HEK293 (cell line): ENCODE results near the gene PRKCQ.

Experiments used
- CTCF ChIA-PET: fragments of 350-600 bp; formaldehyde crosslinking; extraction: SDS; loops from one replicate; lab custom pipeline; 2021; ENCODE audit warnings: antibody characterized with exemption; lab: Yijun Ruan, JAX
- POLR2A ChIA-PET: fragments of 300-600 bp; formaldehyde crosslinking; extraction: SDS; loops from one replicate; lab custom pipeline; 2020; ENCODE audit warnings: antibody characterized with exemption, inconsistent platforms; lab: Yijun Ruan, JAX
- H3K27ac ChIP-seq: fragments of 200-500 bp; sonication (Bioruptor generic); 2 replicates; pipeline ENCODE4 v1.5.1; 2014; ENCODE audit warnings: low read depth, low read length, control low read depth, inconsistent platforms; ENCODE audit errors: extremely low read depth
- H3K36me3 ChIP-seq, 2 experiments: fragments of 200-500 bp in 1 of 2; sonication (Bioruptor generic) in 1 of 2; 1 replicate in 1 of 2; 2 replicates in 1 of 2; pipeline ENCODE4 v1.5.1; 2014 to 2017; ENCODE audit warnings: inconsistent platforms in 2 of 2, low read length in 2 of 2; ENCODE audit not compliant: control insufficient read depth in 2 of 2, insufficient read depth in 1 of 2
- H3K4me1 ChIP-seq: fragments of 200-500 bp; sonication (Bioruptor generic); 2 replicates; pipeline ENCODE4 v1.5.1; 2014; ENCODE audit warnings: mild to moderate bottlenecking, low read length, inconsistent platforms; ENCODE audit not compliant: control insufficient read depth, insufficient read depth
- H3K4me3 ChIP-seq: 2 replicates; pipeline ENCODE4 v1.5.1; 2011; ENCODE audit warnings: low read depth, mild to moderate bottlenecking, control low read depth, low read length, moderate library complexity
- H3K9me3 ChIP-seq: fragments of 200-500 bp; sonication (Bioruptor generic); 2 replicates; pipeline ENCODE4 v1.5.1; 2014; ENCODE audit warnings: low read depth, low read length, inconsistent platforms; ENCODE audit not compliant: control insufficient read depth, insufficient read depth
- BCL11B ChIP-seq: fragments of 450-650 bp; formaldehyde crosslinking; IDR thresholded peaks from 2 replicates; pipeline ENCODE4 v1.5.1; 2016; ENCODE audit warnings: low read depth, missing biosample characterization, missing genetic modification characterization
- GFI1B ChIP-seq: fragments of 450-650 bp; formaldehyde crosslinking; IDR thresholded peaks from 2 replicates; pipeline ENCODE4 v1.5.1; 2016; ENCODE audit warnings: missing biosample characterization, missing genetic modification characterization
- SP3 ChIP-seq: fragments of 450-650 bp; formaldehyde crosslinking; IDR thresholded peaks from 2 replicates; pipeline ENCODE4 v1.5.1; 2016; ENCODE audit warnings: missing biosample characterization, missing genetic modification characterization
- ZBTB21 ChIP-seq: fragments of 450-650 bp; formaldehyde crosslinking; IDR thresholded peaks from 2 replicates; pipeline ENCODE4 v1.5.1; 2017; ENCODE audit warnings: missing biosample characterization, missing genetic modification characterization
- ZNF157 ChIP-seq: fragments of 450-650 bp; formaldehyde crosslinking; IDR thresholded peaks from 2 replicates; pipeline ENCODE4 v1.5.1; 2016; ENCODE audit warnings: missing biosample characterization, missing genetic modification characterization
- ZNF239 ChIP-seq: fragments of 450-650 bp; formaldehyde crosslinking; IDR thresholded peaks from 2 replicates; pipeline ENCODE4 v1.5.1; 2016; ENCODE audit warnings: missing biosample characterization, missing genetic modification characterization
- ZNF292 ChIP-seq: fragments of 450-650 bp; formaldehyde crosslinking; IDR thresholded peaks from 2 replicates; pipeline ENCODE4 v1.5.1; 2016; ENCODE audit warnings: low read depth, missing biosample characterization, missing genetic modification characterization, borderline replicate concordance
- ZNF324 ChIP-seq: fragments of 450-650 bp; formaldehyde crosslinking; IDR thresholded peaks from 2 replicates; pipeline ENCODE4 v1.5.1; 2016; ENCODE audit warnings: missing biosample characterization, missing genetic modification characterization
- ZNF391 ChIP-seq: fragments of 450-650 bp; formaldehyde crosslinking; IDR thresholded peaks from 2 replicates; pipeline ENCODE4 v1.5.1; 2016; ENCODE audit warnings: low read depth, missing biosample characterization, missing genetic modification characterization, borderline replicate concordance
- ZNF660 ChIP-seq: fragments of 450-650 bp; IDR thresholded peaks from 2 replicates; pipeline ENCODE4 v1.5.1; 2018; ENCODE audit warnings: missing biosample characterization, mild to moderate bottlenecking, missing genetic modification characterization
- ZNF768 ChIP-seq: fragments of 450-650 bp; formaldehyde crosslinking; IDR thresholded peaks from 2 replicates; pipeline ENCODE4 v1.5.1; 2018; ENCODE audit warnings: missing biosample characterization, mild to moderate bottlenecking, missing genetic modification characterization
- ZNF792 ChIP-seq: fragments of 450-650 bp; formaldehyde crosslinking; IDR thresholded peaks from 2 replicates; pipeline ENCODE4 v1.5.1; 2016; ENCODE audit warnings: missing biosample characterization, missing genetic modification characterization
- TF ChIP-seq, protein P1 (sequence below): fragments of 450-650 bp; formaldehyde crosslinking; IDR thresholded peaks from 2 replicates; pipeline ENCODE4 v1.5.1; 2016; ENCODE audit warnings: missing biosample characterization, missing genetic modification characterization
- TF ChIP-seq, protein P2 (sequence below): fragments of 450-650 bp; formaldehyde crosslinking; IDR thresholded peaks from 2 replicates; pipeline ENCODE4 v1.5.1; 2017; ENCODE audit warnings: missing biosample characterization, missing genetic modification characterization
- TF ChIP-seq, protein P3 (sequence below): fragments of 450-650 bp; formaldehyde crosslinking; IDR thresholded peaks from 2 replicates; pipeline ENCODE4 v1.5.1; 2016; ENCODE audit warnings: missing biosample characterization, missing genetic modification characterization
- TF ChIP-seq, protein P4 (sequence below): fragments of 450-650 bp; formaldehyde crosslinking; IDR thresholded peaks from 2 replicates; pipeline ENCODE4 v1.5.1; 2016; ENCODE audit warnings: missing biosample characterization, missing genetic modification characterization, borderline replicate concordance

The PRKCQ gene

DNA sequence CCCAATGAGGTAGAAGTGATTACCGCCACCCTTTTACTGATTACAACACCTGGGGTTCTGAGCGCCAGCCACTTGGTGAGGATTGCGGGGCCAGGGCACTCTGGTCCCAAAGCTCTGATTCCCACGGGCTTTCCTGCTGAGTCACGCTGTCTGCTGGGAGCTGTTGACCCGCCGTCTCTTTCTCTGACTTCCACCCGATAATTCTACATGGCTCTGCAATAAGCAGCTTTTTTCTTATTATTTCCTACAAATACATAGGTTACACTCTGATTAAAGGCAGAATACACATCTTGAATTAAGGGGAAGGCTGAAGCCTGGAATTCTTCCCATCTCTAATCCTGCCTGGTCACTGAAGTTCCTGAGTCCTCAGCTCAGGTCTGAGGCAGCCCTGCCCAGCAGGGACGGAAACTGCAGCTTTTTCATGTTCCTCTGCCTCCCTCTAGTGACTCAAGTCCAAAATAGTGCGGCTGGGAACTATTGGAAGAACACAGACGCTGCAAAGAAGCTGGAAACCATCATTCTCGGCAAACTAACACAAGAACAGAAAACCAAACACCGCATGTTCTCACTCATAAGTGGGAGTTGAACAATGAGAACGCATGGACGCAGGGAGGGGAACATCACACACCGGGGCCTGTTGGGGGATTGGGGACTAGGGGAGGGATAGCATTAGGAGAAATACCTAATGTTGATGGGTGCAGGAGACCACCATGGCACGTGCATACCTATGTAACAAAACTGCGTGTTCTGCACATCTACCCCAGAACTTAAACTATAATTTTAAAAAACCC lies 178.3 kb downstream of the PRKCQ start (continued):
- TF ChIP-seq, protein P1, sequence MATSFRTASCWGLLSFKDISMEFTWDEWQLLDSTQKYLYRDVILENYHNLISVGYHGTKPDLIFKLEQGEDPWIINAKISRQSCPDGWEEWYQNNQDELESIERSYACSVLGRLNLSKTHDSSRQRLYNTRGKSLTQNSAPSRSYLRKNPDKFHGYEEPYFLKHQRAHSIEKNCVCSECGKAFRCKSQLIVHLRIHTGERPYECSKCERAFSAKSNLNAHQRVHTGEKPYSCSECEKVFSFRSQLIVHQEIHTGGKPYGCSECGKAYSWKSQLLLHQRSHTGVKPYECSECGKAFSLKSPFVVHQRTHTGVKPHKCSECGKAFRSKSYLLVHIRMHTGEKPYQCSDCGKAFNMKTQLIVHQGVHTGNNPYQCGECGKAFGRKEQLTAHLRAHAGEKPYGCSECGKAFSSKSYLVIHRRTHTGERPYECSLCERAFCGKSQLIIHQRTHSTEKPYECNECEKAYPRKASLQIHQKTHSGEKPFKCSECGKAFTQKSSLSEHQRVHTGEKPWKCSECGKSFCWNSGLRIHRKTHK (tag by site-specific recombination) = no peak
- TF ChIP-seq ZNF660 (tag by site-specific recombination) = peak; percentile 69; the same call in 1 of the 2 replicates

DNA sequence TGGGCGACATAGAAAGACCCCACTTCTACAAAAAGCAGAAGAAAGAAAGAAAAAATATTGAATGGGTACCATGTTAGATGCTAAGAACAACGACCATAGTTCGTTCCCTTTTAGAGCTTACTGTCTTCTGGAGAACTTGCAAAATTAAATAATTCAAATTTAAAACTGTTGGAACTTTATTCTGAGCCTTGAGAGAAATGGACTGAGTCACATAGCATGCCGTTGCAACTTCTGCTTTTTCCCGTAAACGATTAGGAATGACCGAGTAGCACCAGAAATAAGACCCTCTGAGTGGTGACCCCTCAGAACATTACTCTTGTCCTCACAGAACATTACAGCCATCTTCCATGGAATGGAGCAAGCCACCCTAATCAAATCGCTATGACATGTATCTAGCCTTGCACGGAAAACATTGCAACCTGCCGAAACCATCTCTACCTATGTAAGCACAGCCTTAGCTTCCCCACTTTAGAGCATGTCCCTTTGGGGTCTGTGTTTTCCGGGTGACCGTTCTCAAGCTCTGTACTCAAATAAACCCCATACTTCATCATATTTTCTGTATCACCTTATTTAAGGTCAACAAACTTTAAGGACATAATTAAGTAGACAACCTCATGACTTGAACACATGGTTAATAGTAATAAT lies 179.1 kb downstream of the PRKCQ start:
- TF ChIP-seq ZNF157 (tag by site-specific recombination) (no peak), ZNF391 (tag by site-specific recombination) (no peak), ZNF792 (tag by site-specific recombination) (no peak), BCL11B (tag by site-specific recombination) (no peak), ZNF768 (no peak), ZBTB21 (no peak), GFI1B (no peak), ZNF324 (tag by site-specific recombination) (no peak), ZNF292 (tag by site-specific recombination) (no peak), ZNF239 (tag by site-specific recombination) (no peak), SP3 (tag by site-specific recombination) (no peak)
- TF ChIP-seq, protein P2, sequence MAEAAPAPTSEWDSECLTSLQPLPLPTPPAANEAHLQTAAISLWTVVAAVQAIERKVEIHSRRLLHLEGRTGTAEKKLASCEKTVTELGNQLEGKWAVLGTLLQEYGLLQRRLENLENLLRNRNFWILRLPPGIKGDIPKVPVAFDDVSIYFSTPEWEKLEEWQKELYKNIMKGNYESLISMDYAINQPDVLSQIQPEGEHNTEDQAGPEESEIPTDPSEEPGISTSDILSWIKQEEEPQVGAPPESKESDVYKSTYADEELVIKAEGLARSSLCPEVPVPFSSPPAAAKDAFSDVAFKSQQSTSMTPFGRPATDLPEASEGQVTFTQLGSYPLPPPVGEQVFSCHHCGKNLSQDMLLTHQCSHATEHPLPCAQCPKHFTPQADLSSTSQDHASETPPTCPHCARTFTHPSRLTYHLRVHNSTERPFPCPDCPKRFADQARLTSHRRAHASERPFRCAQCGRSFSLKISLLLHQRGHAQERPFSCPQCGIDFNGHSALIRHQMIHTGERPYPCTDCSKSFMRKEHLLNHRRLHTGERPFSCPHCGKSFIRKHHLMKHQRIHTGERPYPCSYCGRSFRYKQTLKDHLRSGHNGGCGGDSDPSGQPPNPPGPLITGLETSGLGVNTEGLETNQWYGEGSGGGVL (tag by site-specific recombination) = no peak
- TF ChIP-seq, protein P3, sequence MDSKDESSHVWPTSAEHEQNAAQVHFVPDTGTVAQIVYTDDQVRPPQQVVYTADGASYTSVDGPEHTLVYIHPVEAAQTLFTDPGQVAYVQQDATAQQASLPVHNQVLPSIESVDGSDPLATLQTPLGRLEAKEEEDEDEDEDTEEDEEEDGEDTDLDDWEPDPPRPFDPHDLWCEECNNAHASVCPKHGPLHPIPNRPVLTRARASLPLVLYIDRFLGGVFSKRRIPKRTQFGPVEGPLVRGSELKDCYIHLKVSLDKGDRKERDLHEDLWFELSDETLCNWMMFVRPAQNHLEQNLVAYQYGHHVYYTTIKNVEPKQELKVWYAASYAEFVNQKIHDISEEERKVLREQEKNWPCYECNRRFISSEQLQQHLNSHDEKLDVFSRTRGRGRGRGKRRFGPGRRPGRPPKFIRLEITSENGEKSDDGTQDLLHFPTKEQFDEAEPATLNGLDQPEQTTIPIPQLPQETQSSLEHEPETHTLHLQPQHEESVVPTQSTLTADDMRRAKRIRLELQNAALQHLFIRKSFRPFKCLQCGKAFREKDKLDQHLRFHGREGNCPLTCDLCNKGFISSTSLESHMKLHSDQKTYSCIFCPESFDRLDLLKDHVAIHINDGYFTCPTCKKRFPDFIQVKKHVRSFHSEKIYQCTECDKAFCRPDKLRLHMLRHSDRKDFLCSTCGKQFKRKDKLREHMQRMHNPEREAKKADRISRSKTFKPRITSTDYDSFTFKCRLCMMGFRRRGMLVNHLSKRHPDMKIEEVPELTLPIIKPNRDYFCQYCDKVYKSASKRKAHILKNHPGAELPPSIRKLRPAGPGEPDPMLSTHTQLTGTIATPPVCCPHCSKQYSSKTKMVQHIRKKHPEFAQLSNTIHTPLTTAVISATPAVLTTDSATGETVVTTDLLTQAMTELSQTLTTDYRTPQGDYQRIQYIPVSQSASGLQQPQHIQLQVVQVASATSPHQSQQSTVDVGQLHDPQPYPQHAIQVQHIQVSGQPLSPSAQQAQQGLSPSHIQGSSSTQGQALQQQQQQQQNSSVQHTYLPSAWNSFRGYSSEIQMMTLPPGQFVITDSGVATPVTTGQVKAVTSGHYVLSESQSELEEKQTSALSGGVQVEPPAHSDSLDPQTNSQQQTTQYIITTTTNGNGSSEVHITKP (tag by site-specific recombination) = no peak
- TF ChIP-seq, protein P4, sequence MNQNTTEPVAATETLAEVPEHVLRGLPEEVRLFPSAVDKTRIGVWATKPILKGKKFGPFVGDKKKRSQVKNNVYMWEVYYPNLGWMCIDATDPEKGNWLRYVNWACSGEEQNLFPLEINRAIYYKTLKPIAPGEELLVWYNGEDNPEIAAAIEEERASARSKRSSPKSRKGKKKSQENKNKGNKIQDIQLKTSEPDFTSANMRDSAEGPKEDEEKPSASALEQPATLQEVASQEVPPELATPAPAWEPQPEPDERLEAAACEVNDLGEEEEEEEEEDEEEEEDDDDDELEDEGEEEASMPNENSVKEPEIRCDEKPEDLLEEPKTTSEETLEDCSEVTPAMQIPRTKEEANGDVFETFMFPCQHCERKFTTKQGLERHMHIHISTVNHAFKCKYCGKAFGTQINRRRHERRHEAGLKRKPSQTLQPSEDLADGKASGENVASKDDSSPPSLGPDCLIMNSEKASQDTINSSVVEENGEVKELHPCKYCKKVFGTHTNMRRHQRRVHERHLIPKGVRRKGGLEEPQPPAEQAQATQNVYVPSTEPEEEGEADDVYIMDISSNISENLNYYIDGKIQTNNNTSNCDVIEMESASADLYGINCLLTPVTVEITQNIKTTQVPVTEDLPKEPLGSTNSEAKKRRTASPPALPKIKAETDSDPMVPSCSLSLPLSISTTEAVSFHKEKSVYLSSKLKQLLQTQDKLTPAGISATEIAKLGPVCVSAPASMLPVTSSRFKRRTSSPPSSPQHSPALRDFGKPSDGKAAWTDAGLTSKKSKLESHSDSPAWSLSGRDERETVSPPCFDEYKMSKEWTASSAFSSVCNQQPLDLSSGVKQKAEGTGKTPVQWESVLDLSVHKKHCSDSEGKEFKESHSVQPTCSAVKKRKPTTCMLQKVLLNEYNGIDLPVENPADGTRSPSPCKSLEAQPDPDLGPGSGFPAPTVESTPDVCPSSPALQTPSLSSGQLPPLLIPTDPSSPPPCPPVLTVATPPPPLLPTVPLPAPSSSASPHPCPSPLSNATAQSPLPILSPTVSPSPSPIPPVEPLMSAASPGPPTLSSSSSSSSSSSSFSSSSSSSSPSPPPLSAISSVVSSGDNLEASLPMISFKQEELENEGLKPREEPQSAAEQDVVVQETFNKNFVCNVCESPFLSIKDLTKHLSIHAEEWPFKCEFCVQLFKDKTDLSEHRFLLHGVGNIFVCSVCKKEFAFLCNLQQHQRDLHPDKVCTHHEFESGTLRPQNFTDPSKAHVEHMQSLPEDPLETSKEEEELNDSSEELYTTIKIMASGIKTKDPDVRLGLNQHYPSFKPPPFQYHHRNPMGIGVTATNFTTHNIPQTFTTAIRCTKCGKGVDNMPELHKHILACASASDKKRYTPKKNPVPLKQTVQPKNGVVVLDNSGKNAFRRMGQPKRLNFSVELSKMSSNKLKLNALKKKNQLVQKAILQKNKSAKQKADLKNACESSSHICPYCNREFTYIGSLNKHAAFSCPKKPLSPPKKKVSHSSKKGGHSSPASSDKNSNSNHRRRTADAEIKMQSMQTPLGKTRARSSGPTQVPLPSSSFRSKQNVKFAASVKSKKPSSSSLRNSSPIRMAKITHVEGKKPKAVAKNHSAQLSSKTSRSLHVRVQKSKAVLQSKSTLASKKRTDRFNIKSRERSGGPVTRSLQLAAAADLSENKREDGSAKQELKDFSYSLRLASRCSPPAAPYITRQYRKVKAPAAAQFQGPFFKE (tag by site-specific recombination) = no peak
- no peaks in the 10 kb centered on the region for H3K4me1 ChIP-seq
- POLR2A ChIA-PET = interaction anchor here (0.7 to 5.8 kb wide), 3 partner anchors 198 to 289 kb away, joined by 4 to 92 read pairs (median 6); partner anchors contain the start of gene PFKFB3
- H3K4me3 ChIP-seq = no peak overlapping the region
- CTCF ChIA-PET = interaction anchor here (0.6 to 5.5 kb wide), 53 partner anchors 10 to 959 kb away, joined by 3 to 84 read pairs (median 4); partner anchors contain the start of gene PFKFB3
- H3K27ac ChIP-seq = no peak overlapping the region
- no peaks in the 10 kb centered on the region for H3K36me3 ChIP-seq
- H3K9me3 ChIP-seq = no peaks in the 10 kb centered on the region
